Stomach smooth muscle (tissue), 2 donors: Measurements from ENCODE around the gene CHRM1.

Source experiments
- H3K27ac ChIP-seq: one replicate; pipeline ENCODE4 v1.7.0; 2013; ENCODE audit warnings: mild to moderate bottlenecking, low read length, inconsistent platforms
- H3K27me3 ChIP-seq, 2 donors: one replicate each; pipeline ENCODE4 v1.7.0; 2013; ENCODE audit warnings: low read length in 2 of 2; ENCODE audit not compliant: insufficient read depth in 2 of 2, control insufficient read depth in 1 of 2
- H3K36me3 ChIP-seq, 2 donors: one replicate each; pipeline ENCODE4 v1.7.0; 2013; ENCODE audit warnings: low read length in 2 of 2; ENCODE audit not compliant: control insufficient read depth in 2 of 2, insufficient read depth in 2 of 2
- H3K4me1 ChIP-seq: one replicate; pipeline ENCODE4 v1.7.0; 2013; ENCODE audit warnings: low read length; ENCODE audit not compliant: control insufficient read depth, insufficient read depth
- H3K4me3 ChIP-seq, 2 donors: one replicate each; pipeline ENCODE4 v1.7.0; 2013; ENCODE audit warnings: low read length in 2 of 2
- H3K9ac ChIP-seq, 2 donors: one replicate each; pipeline ENCODE4 v1.7.0; 2013; ENCODE audit warnings: low read length in 2 of 2, mild to moderate bottlenecking in 1 of 2
- H3K9me3 ChIP-seq, 2 donors: one replicate each; pipeline ENCODE4 v1.7.0; 2013; ENCODE audit warnings: low read length in 2 of 2; ENCODE audit not compliant: control insufficient read depth in 2 of 2
- donor health status: healthy.
- donor health status: Pancreatic carcinoma.

CHRM1 gene

DNA sequence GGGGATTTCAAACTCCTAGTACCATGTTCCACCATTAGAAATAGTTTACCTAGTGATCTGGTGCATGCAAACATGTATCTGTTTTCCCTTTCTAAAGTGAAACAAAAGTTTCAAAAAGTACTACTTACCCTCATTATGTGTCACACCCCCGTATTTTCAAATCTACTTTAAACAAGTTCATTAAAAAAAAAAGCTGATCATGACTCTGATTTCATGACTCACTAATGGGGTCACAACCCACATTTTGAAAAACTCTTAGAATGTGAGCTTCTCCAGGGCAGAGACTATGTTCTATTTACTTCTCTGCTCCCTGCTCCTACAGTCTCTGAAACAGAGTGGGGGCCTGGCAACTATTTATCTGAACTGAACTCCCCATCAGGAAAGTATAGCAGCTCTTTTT lies 18.2 kb downstream of the CHRM1 start:
- H3K36me3 ChIP-seq = no peaks in the 10 kb centered on the region
- no peak overlapping the region for H3K9ac ChIP-seq

DNA sequence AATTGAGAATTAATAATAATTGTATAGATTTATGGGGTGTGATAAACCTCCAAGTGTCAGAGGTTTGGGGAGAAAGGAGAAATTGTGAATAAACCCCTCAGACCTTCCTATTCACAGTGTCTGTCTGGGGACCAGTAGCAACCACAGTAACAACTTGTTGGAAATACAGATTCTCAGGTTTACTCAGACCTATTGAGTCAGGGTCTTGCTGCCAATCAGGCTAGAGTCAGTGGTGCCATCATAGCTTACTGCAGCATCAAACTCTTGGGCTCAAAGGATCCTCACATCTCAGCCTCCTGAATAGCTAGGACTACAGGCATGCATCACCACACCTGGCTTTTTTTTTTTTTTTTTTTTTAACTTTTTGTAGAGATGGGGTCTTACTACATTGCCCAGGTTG lies 23.1 kb downstream of the CHRM1 start:
- Histone ChIP-seq H3K36me3 (no peaks in the 10 kb centered on the region), H3K9ac (no peak overlapping the region), H3K4me3 (no peak overlapping the region), H3K9me3 (no peaks in the 10 kb centered on the region), H3K27ac (no peak overlapping the region), H3K27me3 (peaks cover 0 to 3% of the 10 kb centered on the region in 2 donors), H3K4me1 (no peaks in the 10 kb centered on the region)

More for the DNA sequence above, 18.2 kb downstream of the CHRM1 start:
- Histone ChIP-seq H3K27me3 (peaks cover 0 to 3% of the 10 kb centered on the region in 2 donors), H3K4me3 (no peak overlapping the region), H3K9me3 (no peaks in the 10 kb centered on the region), H3K4me1 (no peaks in the 10 kb centered on the region), H3K27ac (no peak overlapping the region)

DNA sequence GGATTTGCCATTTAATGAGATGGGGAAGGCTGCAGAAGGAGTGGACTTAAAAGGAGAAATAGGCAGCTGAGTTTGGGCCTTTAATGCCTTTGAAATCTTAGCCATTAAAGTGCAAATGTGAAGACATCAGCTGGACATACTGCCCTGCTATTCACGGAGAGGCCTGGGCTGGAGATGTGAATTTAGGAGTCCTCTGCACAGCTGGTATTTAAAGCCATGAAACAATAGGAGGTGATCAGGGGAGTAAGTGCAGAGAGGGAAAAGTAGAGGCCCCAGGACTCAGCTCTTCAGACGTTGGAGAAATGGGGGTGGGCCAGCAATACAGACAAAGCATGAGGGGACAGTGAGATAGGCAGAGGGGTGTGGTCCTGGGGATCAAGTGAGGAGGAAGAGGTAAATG lies 23.9 kb downstream of the CHRM1 start:
- no peaks in the 10 kb centered on the region for H3K36me3 ChIP-seq
- H3K4me1 ChIP-seq = no peaks in the 10 kb centered on the region
- peaks cover 3% of the 10 kb centered on the region in 2 donors for H3K27me3 ChIP-seq
- H3K9me3 ChIP-seq = no peaks in the 10 kb centered on the region
- H3K9ac ChIP-seq = no peak overlapping the region
- H3K27ac ChIP-seq = no peak overlapping the region
- no peak overlapping the region for H3K4me3 ChIP-seq

DNA sequence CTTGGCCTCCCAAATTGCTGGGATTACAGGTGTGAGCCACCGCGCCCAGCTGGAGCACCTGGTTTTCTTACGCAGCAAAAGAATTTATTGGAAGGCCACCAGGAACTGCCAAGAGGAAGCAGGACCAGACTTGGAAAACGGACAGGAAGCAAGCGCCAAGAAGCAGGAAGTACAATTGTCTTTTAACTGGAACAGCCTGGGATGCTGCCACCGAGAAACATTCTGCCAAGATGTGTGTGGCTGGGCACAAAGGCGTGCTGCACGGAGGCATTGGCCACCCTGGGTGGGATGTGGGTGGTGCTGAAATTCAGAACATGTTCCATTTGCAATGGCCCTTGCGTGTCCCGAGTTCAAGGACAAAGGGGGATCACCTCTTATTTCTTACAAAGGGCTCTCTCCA lies 25.1 kb downstream of the CHRM1 start:
- no peaks in the 10 kb centered on the region for H3K9me3 ChIP-seq
- no peak overlapping the region for H3K27ac ChIP-seq

DNA sequence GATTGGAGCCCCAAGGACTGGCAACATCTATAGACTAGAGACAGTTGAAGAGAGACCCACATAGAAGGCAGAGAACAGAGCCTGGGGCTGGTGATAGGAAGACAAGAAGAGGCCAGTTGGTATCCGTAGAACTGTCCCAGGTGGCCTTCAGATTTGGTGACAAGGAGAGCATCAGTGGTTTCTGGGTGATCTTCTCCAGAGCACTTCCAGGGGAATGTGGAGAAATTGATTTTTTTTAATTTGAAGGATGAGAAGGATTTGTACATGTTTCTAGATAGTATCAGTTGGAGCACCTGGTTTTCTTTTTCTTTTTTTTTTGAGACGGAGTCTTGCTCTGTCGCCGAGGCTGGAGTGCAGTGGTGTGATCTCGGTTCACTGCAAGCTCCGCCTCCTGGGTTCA lies 25.7 kb downstream of the CHRM1 start:
- no peak overlapping the region for H3K4me3 ChIP-seq
- H3K36me3 ChIP-seq = no peaks in the 10 kb centered on the region
- no peak overlapping the region for H3K27ac ChIP-seq

More for the DNA sequence above, 25.1 kb downstream of the CHRM1 start:
- H3K27me3 ChIP-seq = peaks cover 3% of the 10 kb centered on the region in 2 donors
- H3K4me3 ChIP-seq = no peak overlapping the region
- no peaks in the 10 kb centered on the region for H3K4me1 ChIP-seq
- no peak overlapping the region for H3K9ac ChIP-seq
- no peaks in the 10 kb centered on the region for H3K36me3 ChIP-seq

DNA sequence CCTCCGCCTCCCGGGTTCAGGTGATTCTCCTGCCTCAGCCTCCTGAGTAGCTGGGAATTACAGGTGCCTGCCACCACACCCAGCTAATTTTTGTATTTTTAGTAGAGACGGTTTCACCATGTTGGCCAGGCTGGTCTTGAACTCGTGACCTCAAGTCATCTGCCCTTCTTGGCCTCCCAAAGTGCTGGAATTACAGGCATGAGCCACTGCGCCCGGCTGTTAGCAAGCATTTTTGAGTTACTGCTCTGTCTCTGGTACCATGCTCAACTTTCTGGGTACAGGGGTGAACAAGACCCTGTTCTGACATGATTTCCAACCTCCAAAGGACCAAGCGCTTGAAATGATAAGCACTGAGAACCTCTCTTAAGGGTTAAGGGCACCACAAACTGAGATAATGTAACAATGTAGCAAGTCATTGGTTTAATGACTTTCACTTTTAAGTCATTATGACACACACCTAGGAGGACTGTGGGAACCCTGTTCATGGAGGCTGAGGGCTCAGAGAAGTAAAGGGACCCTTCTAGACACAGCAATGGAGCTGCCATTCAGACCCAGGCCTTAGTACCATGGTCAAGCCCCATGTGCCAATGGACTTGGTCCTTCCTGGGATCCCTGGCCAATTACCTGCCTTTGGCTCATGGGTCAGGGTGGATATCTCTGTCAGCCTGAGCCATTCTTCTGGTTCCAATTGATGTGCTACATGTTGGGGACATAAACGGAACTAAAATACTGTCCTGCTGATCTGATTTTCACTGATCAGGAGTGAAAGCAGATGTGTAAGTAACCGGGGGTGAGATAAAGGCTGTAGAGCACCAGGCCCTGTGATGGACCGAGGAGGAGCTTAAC lies 28.9 kb downstream of the CHRM1 start:
- Histone ChIP-seq H3K4me1 (peaks cover 6% of the 10 kb centered on the region), H3K9me3 (no peaks in the 10 kb centered on the region), H3K9ac (no peak overlapping the region), H3K36me3 (peaks cover 19 to 24% of the 10 kb centered on the region in 2 donors), H3K27me3 (peaks cover 0 to 3% of the 10 kb centered on the region in 2 donors), H3K27ac (no peak overlapping the region), H3K4me3 (no peak overlapping the region)

More for the DNA sequence above, 25.7 kb downstream of the CHRM1 start:
- H3K9ac ChIP-seq = no peak overlapping the region
- H3K27me3 ChIP-seq = peaks cover 3% of the 10 kb centered on the region in 2 donors
- no peaks in the 10 kb centered on the region for H3K4me1 ChIP-seq
- no peaks in the 10 kb centered on the region for H3K9me3 ChIP-seq

DNA sequence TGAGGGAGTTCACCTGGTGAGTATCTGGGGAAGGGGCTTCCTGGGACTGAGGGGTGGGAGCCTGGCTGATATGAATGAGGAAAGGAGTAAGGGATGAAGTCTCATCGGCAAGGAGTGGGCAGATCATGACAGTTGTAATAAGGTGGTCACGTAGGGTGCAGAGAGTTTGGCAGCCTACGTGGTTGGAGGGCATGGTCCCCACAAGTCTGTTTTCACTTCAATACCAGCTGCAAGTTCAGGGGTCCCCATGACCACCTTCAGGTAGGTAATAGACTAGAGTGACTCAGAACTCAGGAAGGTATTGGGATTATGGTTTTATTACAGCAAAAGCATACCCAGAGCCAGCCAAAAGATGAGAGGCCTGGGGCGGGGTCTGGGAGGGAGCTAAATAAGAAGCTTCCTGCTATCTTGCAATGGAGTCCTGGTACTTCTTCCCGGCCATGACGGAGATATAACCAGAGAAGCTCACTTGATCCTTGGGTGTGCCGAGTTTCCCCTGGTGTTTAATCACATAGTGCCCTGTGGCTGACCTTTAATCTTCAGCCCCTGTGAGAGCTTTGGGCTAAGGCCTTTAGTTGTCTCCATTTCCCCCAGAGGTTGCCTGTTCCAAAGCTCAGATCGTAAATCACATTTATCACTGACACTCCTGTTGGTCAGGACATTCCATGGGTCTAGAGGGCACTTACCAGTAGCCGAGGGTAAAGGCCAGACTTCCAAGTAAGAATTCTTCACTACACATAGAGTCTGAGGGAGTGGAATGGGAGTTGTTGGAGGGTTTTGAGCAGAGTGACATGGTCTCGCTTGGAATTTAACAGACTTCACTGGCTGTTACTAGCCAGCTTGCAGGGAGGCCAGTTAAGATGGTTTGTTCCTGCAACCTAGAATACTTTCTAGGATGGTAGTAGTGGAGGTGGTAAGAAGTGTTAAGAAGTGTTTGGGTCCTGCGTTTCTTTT lies 31.4 kb downstream of the CHRM1 start:
- peaks cover 15% of the 10 kb centered on the region for H3K4me1 ChIP-seq
- no peak overlapping the region for H3K27ac ChIP-seq
- H3K4me3 ChIP-seq = no peak overlapping the region
- peaks cover 42 to 46% of the 10 kb centered on the region in 2 donors for H3K36me3 ChIP-seq
- no peak overlapping the region for H3K9ac ChIP-seq
- H3K27me3 ChIP-seq = peaks cover 0 to 3% of the 10 kb centered on the region in 2 donors
- H3K9me3 ChIP-seq = no peaks in the 10 kb centered on the region

DNA sequence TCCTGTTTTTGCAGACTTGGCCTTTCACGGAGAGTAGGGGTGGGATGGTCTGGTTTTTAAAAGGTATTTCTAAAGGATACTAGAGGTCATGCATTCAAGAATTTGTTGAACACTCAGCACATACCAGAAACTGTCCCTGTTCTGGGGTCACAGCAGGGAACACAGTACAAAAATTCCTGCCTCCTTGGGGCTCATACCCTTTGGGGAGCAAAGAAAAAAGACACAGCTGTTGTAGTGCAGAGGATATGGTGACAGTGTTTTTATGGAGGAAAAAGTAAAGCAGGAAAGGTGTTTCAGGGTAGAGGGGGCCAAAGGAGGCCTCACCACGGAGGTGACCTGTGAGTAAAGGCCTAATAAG lies 32.1 kb downstream of the CHRM1 start:
- no peak overlapping the region for H3K4me3 ChIP-seq
- no peak overlapping the region for H3K27ac ChIP-seq
- H3K9ac ChIP-seq = no peak overlapping the region
- peaks cover 0 to 3% of the 10 kb centered on the region in 2 donors for H3K27me3 ChIP-seq
- peaks cover 47 to 52% of the 10 kb centered on the region in 2 donors for H3K36me3 ChIP-seq
- H3K4me1 ChIP-seq = peaks cover 15% of the 10 kb centered on the region
- no peaks in the 10 kb centered on the region for H3K9me3 ChIP-seq

DNA sequence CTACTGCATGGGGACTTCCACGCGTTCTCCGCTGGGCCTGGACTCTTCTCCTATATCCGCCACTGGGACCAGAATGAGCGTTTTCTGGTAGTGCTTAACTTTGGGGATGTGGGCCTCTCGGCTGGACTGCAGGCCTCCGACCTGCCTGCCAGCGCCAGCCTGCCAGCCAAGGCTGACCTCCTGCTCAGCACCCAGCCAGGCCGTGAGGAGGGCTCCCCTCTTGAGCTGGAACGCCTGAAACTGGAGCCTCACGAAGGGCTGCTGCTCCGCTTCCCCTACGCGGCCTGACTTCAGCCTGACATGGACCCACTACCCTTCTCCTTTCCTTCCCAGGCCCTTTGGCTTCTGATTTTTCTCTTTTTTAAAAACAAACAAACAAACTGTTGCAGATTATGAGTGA lies 32.8 kb downstream of the CHRM1 start:
- peaks cover 54 to 59% of the 10 kb centered on the region in 2 donors for H3K36me3 ChIP-seq
- H3K27me3 ChIP-seq = peaks cover 0 to 3% of the 10 kb centered on the region in 2 donors
- no peak overlapping the region for H3K9ac ChIP-seq
- H3K27ac ChIP-seq = no peak overlapping the region
- peaks cover 20% of the 10 kb centered on the region for H3K4me1 ChIP-seq
- no peak overlapping the region for H3K4me3 ChIP-seq
- H3K9me3 ChIP-seq = no peaks in the 10 kb centered on the region

DNA sequence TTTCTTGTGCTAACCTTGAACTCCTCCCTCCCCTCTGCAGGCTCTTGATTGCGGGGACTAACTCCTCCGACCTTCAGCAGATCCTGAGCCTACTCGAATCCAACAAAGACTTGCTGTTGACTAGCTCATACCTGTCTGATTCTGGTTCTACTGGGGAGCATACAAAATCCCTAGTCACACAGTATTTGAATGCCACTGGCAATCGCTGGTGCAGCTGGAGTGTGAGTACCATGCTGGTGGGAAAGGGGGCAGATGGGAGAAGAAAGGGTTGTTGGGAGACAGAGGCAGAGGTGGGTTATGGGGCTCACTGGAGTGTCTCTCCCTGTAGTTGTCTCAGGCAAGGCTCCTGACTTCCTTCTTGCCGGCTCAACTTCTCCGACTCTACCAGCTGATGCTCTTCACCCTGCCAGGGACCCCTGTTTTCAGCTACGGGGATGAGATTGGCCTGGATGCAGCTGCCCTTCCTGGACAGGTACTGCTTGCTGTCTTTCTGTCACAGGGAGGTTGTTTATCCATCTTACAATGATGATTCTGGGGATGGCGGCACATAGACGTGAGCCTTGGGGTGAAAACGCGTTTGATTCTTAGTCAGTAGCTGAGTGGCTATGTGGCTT lies 35.9 kb downstream of the CHRM1 start:
- Histone ChIP-seq H3K27me3 (no peaks in the 10 kb centered on the region), H3K4me1 (peaks cover 37% of the 10 kb centered on the region), H3K36me3 (peaks cover 63 to 67% of the 10 kb centered on the region in 2 donors), H3K9ac (no peak overlapping the region), H3K27ac (no peak overlapping the region), H3K9me3 (no peaks in the 10 kb centered on the region), H3K4me3 (no peak overlapping the region)
